ENCODE data around the gene CMSS1.

DNA sequence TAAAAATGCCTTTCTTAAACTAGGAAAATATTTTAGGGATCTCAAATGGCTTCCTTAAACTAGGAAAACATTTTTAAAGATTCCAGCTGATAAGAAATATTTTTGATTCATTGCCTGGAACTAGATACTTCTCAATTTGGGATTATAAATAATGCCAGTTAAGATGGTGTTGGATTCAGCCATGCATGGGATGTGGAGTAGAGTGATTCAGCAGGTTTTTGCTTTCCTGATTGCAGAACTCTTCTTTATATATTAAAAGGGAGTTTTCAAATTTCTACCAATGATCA is 281.1 kb downstream of the CMSS1 start:
- TF ChIP-seq, protein P1, sequence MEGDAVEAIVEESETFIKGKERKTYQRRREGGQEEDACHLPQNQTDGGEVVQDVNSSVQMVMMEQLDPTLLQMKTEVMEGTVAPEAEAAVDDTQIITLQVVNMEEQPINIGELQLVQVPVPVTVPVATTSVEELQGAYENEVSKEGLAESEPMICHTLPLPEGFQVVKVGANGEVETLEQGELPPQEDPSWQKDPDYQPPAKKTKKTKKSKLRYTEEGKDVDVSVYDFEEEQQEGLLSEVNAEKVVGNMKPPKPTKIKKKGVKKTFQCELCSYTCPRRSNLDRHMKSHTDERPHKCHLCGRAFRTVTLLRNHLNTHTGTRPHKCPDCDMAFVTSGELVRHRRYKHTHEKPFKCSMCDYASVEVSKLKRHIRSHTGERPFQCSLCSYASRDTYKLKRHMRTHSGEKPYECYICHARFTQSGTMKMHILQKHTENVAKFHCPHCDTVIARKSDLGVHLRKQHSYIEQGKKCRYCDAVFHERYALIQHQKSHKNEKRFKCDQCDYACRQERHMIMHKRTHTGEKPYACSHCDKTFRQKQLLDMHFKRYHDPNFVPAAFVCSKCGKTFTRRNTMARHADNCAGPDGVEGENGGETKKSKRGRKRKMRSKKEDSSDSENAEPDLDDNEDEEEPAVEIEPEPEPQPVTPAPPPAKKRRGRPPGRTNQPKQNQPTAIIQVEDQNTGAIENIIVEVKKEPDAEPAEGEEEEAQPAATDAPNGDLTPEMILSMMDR (IDR thresholded peaks at IDR 0.05; ENCODE audit: insufficient read depth, low read length): no peak
- TF ChIP-seq, protein P2, sequence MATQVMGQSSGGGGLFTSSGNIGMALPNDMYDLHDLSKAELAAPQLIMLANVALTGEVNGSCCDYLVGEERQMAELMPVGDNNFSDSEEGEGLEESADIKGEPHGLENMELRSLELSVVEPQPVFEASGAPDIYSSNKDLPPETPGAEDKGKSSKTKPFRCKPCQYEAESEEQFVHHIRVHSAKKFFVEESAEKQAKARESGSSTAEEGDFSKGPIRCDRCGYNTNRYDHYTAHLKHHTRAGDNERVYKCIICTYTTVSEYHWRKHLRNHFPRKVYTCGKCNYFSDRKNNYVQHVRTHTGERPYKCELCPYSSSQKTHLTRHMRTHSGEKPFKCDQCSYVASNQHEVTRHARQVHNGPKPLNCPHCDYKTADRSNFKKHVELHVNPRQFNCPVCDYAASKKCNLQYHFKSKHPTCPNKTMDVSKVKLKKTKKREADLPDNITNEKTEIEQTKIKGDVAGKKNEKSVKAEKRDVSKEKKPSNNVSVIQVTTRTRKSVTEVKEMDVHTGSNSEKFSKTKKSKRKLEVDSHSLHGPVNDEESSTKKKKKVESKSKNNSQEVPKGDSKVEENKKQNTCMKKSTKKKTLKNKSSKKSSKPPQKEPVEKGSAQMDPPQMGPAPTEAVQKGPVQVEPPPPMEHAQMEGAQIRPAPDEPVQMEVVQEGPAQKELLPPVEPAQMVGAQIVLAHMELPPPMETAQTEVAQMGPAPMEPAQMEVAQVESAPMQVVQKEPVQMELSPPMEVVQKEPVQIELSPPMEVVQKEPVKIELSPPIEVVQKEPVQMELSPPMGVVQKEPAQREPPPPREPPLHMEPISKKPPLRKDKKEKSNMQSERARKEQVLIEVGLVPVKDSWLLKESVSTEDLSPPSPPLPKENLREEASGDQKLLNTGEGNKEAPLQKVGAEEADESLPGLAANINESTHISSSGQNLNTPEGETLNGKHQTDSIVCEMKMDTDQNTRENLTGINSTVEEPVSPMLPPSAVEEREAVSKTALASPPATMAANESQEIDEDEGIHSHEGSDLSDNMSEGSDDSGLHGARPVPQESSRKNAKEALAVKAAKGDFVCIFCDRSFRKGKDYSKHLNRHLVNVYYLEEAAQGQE (IDR thresholded peaks at IDR 0.05; ENCODE audit: insufficient replicate concordance, low read depth): no peak
- TF ChIP-seq POLR2AphosphoS5 (IDR thresholded peaks at IDR 0.05; ENCODE audit: low read depth) (no peak), GABPA (IDR thresholded peaks at IDR 0.05; ENCODE audit: low read depth) (no peak), SPI1 (IDR thresholded peaks at IDR 0.05; ENCODE audit: borderline replicate concordance, low read depth) (no peak)
